ENCODE measurements around the gene AKT1.

The AKT1 gene

GRCh38 chr14:104805941-104806624 is 10.5 kb upstream of the AKT1 start:
- no peaks in the 10 kb centered on the region for H3K9me3 ChIP-seq
- no peak for DNase-seq
- H3K4me3 ChIP-seq = no peak overlapping the region
- H3K27me3 ChIP-seq = no peaks in the 10 kb centered on the region
- H3K27ac ChIP-seq = no peak overlapping the region
- no peak for TF ChIP-seq CTCF (IDR thresholded peaks at IDR 0.05)
- peaks cover 5 to 33% (median 17%) of the 10 kb centered on the region in 4 donors for H3K4me1 ChIP-seq
- H3K36me3 ChIP-seq = peaks cover 0 to 3% (median 0%) of the 10 kb centered on the region in 3 donors
- intact Hi-C loops (cut with DNase I; ENCODE audit: low total_unique reads) = no loop called here

- Histone ChIP-seq H3K4me1 (peaks cover 5 to 36% (median 17%) of the 10 kb centered on the region in 4 donors), H3K27ac (no peak overlapping the region), H3K9me3 (no peaks in the 10 kb centered on the region), H3K27me3 (no peaks in the 10 kb centered on the region), H3K36me3 (no peaks in the 10 kb centered on the region), H3K4me3 (no peak overlapping the region)
- intact Hi-C loops (cut with DNase I; ENCODE audit: low total_unique reads) = no loop called here
- TF ChIP-seq CTCF (IDR thresholded peaks at IDR 0.05) = no peak
- DNase-seq = no peak
Observed at GRCh38 chr14:104805326-104805678, 9.8 kb upstream of the AKT1 start.

- intact Hi-C loops (cut with DNase I; ENCODE audit: low total_unique reads) = no loop called here
- Histone ChIP-seq H3K9me3 (no peaks in the 10 kb centered on the region), H3K36me3 (no peaks in the 10 kb centered on the region), H3K27me3 (no peaks in the 10 kb centered on the region), H3K4me3 (no peak overlapping the region), H3K4me1 (peaks cover 5 to 41% (median 21%) of the 10 kb centered on the region in 4 donors), H3K27ac (no peak overlapping the region)
- no peak for DNase-seq
- TF ChIP-seq CTCF (IDR thresholded peaks at IDR 0.05) = no peak
Observed at GRCh38 chr14:104804481-104805325, 9.2 kb upstream of the AKT1 start.

GRCh38 chr14:104803912-104804410 is 8.4 kb upstream of the AKT1 start:
- no peaks in the 10 kb centered on the region for H3K9me3 ChIP-seq
- no peak overlapping the region for H3K27ac ChIP-seq
- no peaks in the 10 kb centered on the region for H3K36me3 ChIP-seq
- DNase-seq = no peak
- H3K27me3 ChIP-seq = no peaks in the 10 kb centered on the region
- no peak overlapping the region for H3K4me3 ChIP-seq
- intact Hi-C loops (cut with DNase I; ENCODE audit: low total_unique reads) = no loop called here
- TF ChIP-seq CTCF (IDR thresholded peaks at IDR 0.05) = no peak
- peaks cover 5 to 44% (median 24%) of the 10 kb centered on the region in 4 donors for H3K4me1 ChIP-seq

GRCh38 chr14:104803280-104803911 is 7.8 kb upstream of the AKT1 start:
- TF ChIP-seq CTCF (IDR thresholded peaks at IDR 0.05) = no peak
- H3K4me1 ChIP-seq = peaks cover 5 to 44% (median 24%) of the 10 kb centered on the region in 4 donors
- intact Hi-C loops (cut with DNase I; ENCODE audit: low total_unique reads) = no loop called here
- H3K4me3 ChIP-seq = no peak overlapping the region
- H3K9me3 ChIP-seq = no peaks in the 10 kb centered on the region
- H3K27me3 ChIP-seq = no peaks in the 10 kb centered on the region
- no peak overlapping the region for H3K27ac ChIP-seq
- DNase-seq = no peak
- no peaks in the 10 kb centered on the region for H3K36me3 ChIP-seq

All from tibial artery (tissue), 4 donors.